ENCODE measurements around the gene SCO2.

Gene SCO2

GRCh38 chr22:50525104-50525857, at the start of gene SCO2:
Gene SCO2 (minus strand): TSS chr22:50525598. CDS start chr22:50524411, 1,187 bp downstream.
- peak; percentile 99 for DNase-seq

GRCh38 chr22:50574383-50574755, 49.0 kb upstream of the SCO2 start:
- no peak for DNase-seq

- no peak for DNase-seq
These were observed 48.3 kb upstream of the SCO2 start for GRCh38 chr22:50573491-50574382.

- DNase-seq, result no peak
These were observed 47.6 kb upstream of the SCO2 start for GRCh38 chr22:50572965-50573364.

- DNase-seq, result no peak
These were observed 46.1 kb upstream of the SCO2 start for GRCh38 chr22:50571264-50572175.

GRCh38 chr22:50570861-50571260, 45.5 kb upstream of the SCO2 start:
- no peak for DNase-seq

- DNase-seq, result no peak
These were observed 44.6 kb upstream of the SCO2 start for GRCh38 chr22:50569896-50570535.

- DNase-seq, result no peak
These were observed 43.7 kb upstream of the SCO2 start for GRCh38 chr22:50569041-50569459.

- no peak for DNase-seq
These were observed 43.2 kb upstream of the SCO2 start for GRCh38 chr22:50568626-50569025.

- no peak for DNase-seq
These were observed 42.4 kb upstream of the SCO2 start for GRCh38 chr22:50567721-50568252.

GRCh38 chr22:50564289-50564688, 38.9 kb upstream of the SCO2 start:
- DNase-seq, result no peak

GRCh38 chr22:50563413-50564160, 38.2 kb upstream of the SCO2 start:
- no peak for DNase-seq

- peak; percentile 99 for DNase-seq
These were observed 37.4 kb upstream of the SCO2 start, which contains the start of gene SYCE3 for GRCh38 chr22:50562523-50563412. Gene SYCE3 (minus strand): TSS chr22:50562919. CDS start chr22:50556405, 6,514 bp downstream.

- no peak for DNase-seq
These were observed 36.3 kb upstream of the SCO2 start for GRCh38 chr22:50561401-50562358.

GRCh38 chr22:50560034-50560433, 34.6 kb upstream of the SCO2 start:
- no peak for DNase-seq

GRCh38 chr22:50556703-50557102, 31.3 kb upstream of the SCO2 start:
- no peak for DNase-seq

GRCh38 chr22:50553310-50553709, 27.9 kb upstream of the SCO2 start:
- no peak for DNase-seq

- DNase-seq, result no peak
These were observed 25.9 kb upstream of the SCO2 start for GRCh38 chr22:50551160-50551752.

GRCh38 chr22:50550395-50550794, 25.0 kb upstream of the SCO2 start:
- DNase-seq, result no peak

Measured in stimulated activated CD4-positive, alpha-beta T cell treated with anti-CD3 and anti-CD28 coated beads, Interleukin-15, amount 100 ng/mL, for 24 hours (primary cell).